Fibroblast of pulmonary artery (primary cell): ENCODE results near the gene RAPGEF2.

Source experiments
- DNase-seq: peaks from one replicate; pipeline ENCODE4 v3.0.0-alpha.2; 2010; ENCODE audit warnings: low read depth
- H3K4me3 ChIP-seq: replicated peaks from 2 replicates; pipeline ENCODE4 v1.5.1; 2011; ENCODE audit warnings: low read depth, mild to moderate bottlenecking, control low read depth, low read length, moderate library complexity
- TF ChIP-seq, protein P1 (sequence below): IDR thresholded peaks from 2 replicates; pipeline ENCODE4 v1.5.1; 2011; ENCODE audit warnings: mild to moderate bottlenecking, control low read depth, low read length, inconsistent platforms; ENCODE audit errors: missing control alignments

The RAPGEF2 gene

DNA sequence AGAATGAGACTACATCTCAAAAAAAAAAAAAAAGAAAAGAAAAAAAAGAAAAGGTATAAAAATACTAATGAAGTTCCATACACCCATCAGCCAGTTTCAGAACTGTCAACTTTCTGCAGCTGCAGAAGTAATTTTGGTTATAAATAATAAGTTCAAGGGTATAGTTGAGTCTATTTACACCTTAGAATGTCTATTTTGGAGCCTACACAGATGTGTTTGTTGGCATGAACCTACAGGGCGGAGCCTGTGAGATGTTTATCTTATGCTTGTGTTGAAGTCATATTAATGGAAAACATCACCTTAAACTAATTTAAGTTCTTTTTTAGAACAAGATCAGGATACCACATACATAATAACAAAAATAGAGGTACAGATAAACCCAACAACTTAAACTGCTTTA is 85.8 kb downstream of the RAPGEF2 start:
- TF ChIP-seq, protein P1, sequence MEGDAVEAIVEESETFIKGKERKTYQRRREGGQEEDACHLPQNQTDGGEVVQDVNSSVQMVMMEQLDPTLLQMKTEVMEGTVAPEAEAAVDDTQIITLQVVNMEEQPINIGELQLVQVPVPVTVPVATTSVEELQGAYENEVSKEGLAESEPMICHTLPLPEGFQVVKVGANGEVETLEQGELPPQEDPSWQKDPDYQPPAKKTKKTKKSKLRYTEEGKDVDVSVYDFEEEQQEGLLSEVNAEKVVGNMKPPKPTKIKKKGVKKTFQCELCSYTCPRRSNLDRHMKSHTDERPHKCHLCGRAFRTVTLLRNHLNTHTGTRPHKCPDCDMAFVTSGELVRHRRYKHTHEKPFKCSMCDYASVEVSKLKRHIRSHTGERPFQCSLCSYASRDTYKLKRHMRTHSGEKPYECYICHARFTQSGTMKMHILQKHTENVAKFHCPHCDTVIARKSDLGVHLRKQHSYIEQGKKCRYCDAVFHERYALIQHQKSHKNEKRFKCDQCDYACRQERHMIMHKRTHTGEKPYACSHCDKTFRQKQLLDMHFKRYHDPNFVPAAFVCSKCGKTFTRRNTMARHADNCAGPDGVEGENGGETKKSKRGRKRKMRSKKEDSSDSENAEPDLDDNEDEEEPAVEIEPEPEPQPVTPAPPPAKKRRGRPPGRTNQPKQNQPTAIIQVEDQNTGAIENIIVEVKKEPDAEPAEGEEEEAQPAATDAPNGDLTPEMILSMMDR = no peak
- DNase-seq = no peak
- no peak overlapping the region for H3K4me3 ChIP-seq

DNA sequence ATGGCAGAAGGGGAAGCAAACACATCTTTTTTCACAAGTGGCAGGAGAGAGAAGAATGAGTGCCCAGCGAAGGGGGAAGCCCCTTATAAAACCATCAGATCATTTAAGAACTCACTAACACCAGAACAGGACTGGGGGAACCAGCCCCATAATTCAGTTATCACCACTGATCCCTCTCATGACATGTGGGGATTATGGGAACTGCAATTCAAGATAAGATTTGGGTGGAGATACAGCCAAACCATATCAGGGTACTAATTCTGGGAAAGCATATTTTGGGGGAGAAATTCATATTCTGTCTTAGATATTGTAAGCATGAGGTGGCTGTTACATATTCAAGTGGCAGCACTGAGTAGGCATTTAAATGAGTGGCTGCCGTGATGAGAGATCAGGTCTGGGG is 87.8 kb downstream of the RAPGEF2 start:
- no peak overlapping the region for H3K4me3 ChIP-seq
- DNase-seq = no peak
- TF ChIP-seq, protein P1 = no peak

DNA sequence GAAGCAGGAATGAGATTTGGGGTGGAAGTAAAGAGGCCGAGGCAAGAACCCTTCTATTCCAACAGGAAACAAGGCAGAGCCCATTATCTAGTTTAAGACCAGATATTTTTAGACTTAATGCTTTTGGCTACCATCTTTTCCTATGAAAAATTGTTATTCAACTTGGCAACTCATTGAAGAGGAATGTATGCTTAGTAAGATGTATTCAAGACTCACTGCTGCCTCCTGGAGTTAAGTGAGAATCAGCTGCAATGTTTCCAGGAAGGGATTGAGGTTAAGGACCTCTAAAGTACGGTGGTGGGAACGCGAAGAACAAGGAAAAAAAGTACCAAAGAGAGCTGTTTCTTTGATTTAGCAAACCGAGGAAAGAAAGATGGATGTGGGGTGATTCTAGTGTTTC is 89.1 kb downstream of the RAPGEF2 start:
- no peak overlapping the region for H3K4me3 ChIP-seq
- TF ChIP-seq, protein P1 = peak; percentile 50
- DNase-seq = peak; percentile 69

DNA sequence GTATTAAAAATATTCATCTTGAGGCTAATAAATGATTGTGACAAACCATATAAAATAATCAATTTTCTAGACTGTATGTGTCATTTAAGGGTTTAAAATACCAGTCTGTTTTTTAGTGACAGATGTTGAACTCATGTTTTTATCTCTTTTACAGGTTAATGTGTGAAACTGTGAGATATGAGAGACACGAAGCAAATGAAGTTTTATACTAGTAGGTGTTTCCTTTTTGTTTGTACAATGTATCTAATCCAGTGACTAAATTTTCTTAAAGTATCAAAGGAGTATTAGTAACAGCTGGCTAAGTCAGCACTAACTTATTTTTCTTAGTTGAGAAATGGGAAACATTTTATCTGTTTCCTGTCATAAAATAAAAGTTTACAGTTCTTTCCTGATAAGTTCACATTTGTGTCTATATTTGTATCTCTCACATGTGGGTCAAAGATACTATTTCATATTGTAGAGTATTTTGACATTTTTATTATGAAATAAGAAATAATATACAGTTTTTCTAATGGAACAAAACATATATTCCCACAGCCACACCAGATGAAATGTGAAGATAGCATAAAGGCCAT is 90.3 kb downstream of the RAPGEF2 start:
- DNase-seq = no peak
- H3K4me3 ChIP-seq = no peak overlapping the region
- TF ChIP-seq, protein P1 = no peak

DNA sequence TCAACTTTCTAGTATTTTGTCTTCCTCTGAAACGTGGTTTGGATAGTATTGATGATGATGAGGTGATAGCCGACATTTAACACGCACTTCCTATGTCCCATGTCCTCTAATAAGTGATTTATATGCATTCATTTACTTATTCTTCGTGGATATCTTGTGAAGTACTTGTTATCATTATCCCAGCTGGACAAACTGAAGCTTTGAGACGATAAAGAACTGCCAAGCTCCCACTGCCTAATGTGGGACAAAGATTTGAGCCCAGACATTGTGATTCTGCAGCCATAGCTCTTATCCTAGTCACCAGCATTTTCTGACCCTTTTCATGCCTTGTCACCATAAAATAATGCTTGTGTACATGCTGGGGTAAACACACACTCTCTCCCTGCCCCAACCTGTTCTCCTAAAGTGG is 92.5 kb downstream of the RAPGEF2 start:
- TF ChIP-seq, protein P1 = no peak
- no peak overlapping the region for H3K4me3 ChIP-seq
- no peak for DNase-seq

DNA sequence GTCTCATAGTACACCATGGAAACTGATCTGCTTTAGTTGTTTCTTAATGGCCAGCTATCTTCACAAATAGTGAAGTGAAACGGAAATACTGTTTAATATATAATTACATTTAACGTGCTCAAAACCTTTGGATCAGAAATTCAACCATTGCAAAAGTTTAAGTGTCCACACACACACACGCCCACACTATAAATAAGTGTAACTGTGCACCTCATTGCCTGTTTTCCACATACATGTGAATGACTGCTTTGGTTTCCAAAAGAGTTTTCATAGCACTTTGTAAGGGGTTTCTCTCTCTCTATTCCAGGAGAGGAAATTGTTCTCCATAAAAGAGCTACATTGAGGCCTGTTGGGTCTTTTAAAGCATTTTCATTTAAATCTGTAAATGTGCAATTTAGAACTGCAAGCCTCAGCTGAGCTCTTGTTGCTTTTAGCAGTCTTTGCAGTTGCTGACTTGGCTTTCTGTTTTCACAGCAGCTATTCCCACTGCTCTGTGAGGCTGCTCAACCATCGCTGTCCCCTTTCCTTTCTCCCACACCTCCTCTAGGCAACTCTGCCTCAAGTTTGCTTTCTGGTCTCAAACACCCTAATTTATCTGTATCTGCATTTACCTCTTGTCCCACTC is 94.5 kb downstream of the RAPGEF2 start:
- TF ChIP-seq, protein P1 = no peak
- no peak for DNase-seq
- H3K4me3 ChIP-seq = no peak overlapping the region

DNA sequence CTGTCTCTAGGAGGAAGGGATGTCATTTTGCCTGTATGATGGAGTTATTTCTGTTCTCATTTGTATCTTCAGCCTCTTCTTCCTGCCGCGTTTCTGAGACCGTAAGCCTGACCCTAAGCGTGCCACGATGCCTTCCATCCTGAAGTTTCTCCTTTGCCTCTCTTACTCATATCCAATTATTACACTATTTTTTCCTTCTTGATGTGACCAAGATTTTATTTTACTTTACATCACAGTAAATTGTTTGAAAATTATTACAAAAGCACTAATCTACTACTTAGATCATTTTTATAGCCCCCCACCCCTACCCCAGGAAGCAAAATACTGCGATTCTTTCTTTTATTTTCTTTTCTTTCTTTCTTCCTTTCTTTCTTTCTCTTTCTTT is 95.0 kb downstream of the RAPGEF2 start:
- TF ChIP-seq, protein P1 = no peak
- H3K4me3 ChIP-seq = no peak overlapping the region
- DNase-seq = no peak
